ENCODE results near the gene GKN2.

GRCh38 chr2:68911246-68911645 is 41.4 kb downstream of the GKN2 start:
- TF ChIP-seq CTCF (IDR thresholded peaks at IDR 0.05) (no peak), ZNF232 (CRISPR knock-in tag; IDR thresholded peaks at IDR 0.05) (no peak), ZNF532 (CRISPR knock-in tag; IDR thresholded peaks at IDR 0.05; ENCODE audit: borderline replicate concordance) (no peak), E2F4 (CRISPR knock-in tag; IDR thresholded peaks at IDR 0.05; ENCODE audit: borderline replicate concordance, low read depth) (no peak), ARID4B (CRISPR knock-in tag; IDR thresholded peaks at IDR 0.05; ENCODE audit: borderline replicate concordance) (no peak), TEAD4 (CRISPR knock-in tag; IDR thresholded peaks at IDR 0.05) (no peak), MYBL2 (CRISPR knock-in tag; IDR thresholded peaks at IDR 0.05) (no peak), SP1 (CRISPR knock-in tag; conservative IDR thresholded peaks at IDR 0.05) (no peak), AFF4 (CRISPR knock-in tag; IDR thresholded peaks at IDR 0.05; ENCODE audit: borderline replicate concordance) (no peak), NR2C2 (CRISPR knock-in tag; IDR thresholded peaks at IDR 0.05) (no peak), SMAD3 (CRISPR knock-in tag; IDR thresholded peaks at IDR 0.05; ENCODE audit: borderline replicate concordance) (no peak), ZNF138 (CRISPR knock-in tag; conservative IDR thresholded peaks at IDR 0.05) (no peak)

Data from WTC11 (cell line).